ENCODE measurements around the gene SLC37A1.
A peak's percentile ranks its signal among the peaks of the same experiment; 100 is the strongest.

SLC37A1 gene

DNA sequence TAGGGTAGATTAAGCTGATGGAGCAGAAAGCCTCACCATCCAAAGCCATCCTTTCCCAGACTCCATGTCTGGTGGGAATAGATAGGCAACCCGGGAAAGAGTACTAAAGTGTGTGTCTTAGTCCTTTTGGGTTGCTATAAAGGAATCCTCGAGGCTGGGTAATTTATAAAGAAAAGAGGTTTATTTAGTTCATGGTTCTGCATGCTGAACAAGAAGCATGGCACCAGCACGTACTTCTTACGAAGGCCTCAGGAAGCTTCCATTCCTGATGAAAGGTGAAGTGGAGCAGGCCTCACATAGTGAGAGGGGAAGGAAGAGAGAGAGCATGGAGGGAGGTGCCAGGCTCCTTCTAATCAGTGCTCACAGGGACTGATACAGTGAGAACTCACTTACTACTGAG, 6.2 kb upstream of the SLC37A1 start:
- DNase-seq (ENCODE audit: low spot score), result no peak

DNA sequence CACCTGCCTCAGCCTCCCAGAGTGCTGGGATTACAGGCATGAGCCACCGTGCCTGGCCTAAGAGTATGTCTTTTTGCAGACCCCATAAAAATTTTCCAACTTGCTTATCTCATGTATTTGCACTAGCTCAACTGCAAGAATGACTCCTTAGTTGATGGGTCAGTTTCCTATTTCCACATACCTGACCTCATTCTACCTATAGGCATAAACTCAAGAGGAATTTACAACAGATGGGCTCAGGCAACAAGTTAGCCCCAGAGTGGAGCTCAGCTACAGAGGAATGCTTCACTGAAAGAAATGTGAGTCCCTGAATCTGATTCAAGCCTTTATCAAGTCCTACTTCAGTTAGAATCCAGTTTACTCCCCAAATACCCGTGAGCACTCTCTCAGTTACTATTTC, 5.3 kb upstream of the SLC37A1 start:
- no peak for DNase-seq (ENCODE audit: low spot score)

DNA sequence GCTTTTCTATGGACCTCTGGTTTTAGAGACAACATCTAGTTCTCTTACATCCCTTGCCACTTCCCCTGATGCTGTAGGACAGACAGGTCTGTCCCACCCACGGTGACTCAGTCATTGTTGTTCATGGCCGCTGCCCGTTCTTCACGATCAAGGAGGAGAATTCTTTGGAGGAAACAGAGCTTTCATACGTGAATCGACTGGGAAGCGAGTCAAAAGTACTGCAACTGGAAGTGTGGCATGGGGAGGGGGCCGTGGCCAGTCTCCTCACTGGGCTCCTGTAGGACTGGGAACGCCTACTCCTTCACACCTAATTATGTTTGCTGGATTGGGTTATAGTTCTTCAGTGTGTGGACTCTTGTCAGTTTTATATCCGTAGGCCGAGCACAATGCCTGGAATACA, 4.4 kb upstream of the SLC37A1 start:
- no peak for DNase-seq (ENCODE audit: low spot score)

DNA sequence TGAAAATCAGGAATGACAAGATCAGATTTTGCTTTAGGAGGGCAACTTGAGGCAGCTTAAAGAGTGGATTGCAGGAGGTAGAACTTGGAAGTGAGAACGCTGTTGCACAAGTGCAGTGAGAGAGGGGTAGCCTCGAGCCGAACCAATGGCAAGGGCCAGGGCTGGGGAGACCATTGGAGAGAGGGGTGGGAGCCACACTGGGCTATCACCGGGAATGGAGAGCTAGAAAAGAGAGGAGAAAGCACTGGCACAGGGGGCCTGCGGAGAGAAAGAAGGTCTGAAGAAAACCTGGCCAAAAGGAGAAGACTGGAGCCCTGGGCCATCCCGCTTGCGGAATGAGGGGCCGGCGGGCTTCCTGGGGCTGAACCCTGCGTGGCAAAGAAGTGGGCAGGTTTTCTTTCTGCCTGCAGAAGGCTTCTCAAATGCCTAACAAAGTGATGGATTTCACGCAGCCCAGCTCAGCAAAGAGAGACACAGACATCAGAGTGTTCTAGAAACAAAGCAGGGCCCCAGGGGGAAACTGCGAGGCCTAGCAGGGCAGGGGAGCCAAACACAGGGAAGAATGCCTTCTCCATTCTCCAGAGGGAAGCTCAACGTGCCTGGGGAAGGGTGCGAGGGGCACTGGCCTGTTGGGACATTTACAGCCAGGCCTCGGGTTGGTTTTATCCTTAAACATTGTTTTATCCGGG, 1.2 kb upstream of the SLC37A1 start:
- DNase-seq (ENCODE audit: low spot score), result no peak

DNA sequence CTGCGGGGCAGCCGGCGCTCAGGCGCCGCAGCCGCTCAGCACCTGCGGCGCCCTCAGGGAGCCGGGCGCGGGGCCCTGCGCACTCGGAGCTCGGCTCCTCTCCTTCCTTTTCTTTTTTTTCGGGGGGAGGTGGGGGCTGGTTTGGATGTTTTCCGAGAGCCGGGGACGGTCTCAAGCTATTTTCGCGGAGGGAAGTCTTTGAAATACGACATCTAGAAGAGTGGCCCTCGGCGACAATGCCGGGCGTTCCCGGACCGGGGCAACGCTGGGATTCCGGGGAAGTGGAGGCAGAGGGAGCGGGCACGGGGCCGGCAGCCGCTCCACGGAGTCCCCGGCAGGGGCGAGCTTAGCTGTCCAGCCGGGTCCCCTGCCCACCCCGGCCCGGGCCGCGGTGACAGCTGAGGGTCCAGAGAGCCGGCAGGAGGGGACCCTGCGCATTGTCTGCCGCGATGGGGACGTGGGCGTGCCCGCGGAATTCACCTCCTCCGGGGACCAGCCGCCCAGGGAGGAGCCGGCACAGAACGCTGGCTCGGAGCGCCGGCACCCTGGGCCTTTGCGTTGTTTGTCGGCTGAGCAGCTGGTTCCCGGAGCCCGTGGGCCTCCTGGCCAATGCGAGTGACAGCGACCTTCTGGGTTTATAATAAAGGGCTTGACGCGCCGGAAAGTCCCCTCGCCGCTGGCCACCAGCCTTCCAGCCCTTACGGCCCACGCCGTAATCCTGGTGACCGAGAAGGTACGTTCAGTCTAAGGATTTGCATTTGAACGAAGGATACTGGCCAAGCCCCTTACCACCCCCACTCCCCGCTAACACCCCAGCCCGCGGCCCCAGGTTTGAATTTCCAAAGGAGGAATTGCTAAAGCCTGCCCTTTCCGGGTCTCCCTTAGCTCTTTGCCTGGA, 582 bp downstream of the SLC37A1 start:
- peak; percentile 52 for DNase-seq (ENCODE audit: low spot score)

DNA sequence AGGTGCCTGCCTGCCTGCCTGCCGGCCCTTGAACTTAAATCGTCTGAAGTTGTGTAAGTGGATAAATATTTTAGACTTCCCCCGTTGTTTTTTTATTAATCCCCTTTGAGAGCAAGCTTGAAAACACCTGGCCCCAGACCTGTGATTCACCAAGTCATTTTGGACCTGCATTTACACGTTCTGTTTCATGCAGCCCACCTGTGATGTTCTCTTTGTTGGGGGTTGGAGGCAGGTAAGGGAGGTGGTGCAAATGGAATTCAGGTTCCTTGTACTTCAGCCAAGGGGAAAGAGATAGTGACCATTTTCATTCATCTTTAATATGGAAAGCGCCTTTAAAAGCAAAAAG, 1.2 kb downstream of the SLC37A1 start:
- DNase-seq (ENCODE audit: low spot score), result no peak

DNA sequence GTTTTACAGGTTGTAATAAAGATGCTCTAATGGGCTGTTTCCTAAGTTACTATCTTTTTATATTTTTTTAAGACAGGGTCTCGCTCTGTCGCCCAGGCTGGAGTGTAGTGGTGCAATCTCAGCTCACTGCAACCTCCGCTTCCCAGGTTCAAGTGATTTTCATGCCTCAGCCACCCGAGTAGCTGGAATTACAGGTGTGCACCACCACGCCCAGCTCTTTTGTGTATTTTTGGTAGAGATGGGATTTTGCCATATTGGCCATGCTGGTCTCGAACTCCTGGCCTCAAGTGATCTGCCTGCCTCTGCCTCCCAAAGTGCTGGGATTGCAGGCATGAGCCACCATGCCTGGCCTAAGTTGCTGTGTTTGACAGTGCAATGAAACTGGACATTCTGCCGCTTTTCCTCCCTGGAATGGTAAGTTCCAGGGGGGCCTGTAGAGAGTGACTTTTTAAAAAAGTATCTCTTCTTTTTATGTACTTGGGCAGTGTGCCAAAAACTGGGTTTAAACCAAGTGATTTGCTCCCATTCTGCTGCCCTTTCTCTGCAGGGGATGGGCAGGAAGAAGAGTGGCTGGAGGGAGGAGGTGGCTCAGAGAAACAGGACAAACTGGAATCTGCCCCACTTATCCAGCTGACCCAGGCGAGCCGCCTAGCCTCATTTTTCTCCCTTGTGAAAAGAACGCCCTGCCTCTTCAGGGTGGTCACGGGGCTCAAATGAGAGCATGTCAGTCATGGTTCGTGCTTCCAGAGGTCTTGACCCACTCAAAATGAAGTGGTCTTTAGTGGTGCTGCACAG, 2.3 kb downstream of the SLC37A1 start:
- peak; percentile 67 for DNase-seq (ENCODE audit: low spot score)

DNA sequence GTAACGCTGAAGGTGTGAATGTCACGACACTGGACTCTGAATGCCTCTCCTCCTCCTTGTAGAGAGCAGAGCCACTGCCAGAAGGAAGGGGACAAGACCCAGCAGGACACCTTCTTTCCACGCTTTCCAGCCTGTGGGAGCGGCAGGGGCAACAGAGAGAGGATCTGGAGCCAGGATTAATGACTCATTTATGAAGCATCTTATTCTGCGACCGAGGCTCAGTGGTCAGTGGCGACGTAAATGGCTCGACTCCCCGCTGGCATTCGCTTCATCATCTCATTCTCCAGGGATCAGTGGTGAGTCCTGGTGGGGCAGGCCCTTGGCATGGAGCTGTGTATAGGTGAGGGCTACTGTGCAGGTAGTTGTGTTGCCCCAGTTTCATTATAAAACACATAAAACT, 4.6 kb downstream of the SLC37A1 start:
- peak; percentile 91 for DNase-seq (ENCODE audit: low spot score)

DNA sequence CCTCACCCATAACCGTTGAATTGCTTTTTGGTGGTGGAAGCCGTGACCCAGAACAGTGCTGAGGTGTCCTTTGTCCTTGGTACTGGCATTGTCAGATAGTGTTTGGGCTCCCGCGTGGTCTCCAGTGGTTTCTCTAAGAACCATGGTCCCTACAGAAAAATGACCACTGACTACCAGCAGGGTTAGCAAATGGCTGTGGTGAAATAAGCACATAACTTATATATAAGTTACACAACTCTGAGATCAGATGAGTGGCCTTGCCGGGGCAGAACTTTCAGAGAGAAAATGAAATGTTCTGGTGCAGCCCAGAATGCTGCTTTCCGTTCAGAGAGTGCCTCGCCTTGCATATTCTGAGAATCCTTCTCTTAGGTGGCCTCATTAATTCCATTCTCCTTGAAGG, 5.0 kb downstream of the SLC37A1 start:
- no peak for DNase-seq (ENCODE audit: low spot score)

DNA sequence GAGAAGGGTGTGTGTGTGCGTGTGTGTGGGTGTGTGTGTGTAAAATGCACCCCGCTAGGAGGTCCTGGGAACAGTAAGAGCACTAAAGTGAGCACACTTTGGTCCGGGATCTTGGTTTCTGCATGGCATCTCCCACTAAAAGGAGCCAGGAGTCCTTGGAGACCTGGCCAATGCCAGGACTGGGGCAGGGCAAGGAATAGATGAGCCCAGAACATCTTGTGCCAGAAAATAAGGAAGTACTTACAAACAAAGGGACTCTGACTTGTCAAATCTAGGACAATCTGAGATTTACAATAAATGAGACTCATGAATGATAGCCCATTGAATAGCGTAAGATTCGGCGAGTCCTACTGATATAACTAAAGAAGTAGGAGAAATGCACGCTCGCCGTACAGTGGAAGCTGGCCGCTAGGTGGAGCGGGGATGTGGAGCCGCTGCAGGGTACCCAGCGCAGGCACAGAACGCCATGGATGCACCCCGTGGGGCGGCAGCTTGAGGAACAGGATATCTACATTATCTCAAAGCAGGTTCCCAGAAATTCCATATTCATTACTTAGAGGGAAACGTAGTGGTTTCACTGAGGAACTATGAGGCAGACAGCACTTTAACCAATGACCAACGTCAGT, 7.1 kb downstream of the SLC37A1 start:
- no peak for DNase-seq (ENCODE audit: low spot score)

DNA sequence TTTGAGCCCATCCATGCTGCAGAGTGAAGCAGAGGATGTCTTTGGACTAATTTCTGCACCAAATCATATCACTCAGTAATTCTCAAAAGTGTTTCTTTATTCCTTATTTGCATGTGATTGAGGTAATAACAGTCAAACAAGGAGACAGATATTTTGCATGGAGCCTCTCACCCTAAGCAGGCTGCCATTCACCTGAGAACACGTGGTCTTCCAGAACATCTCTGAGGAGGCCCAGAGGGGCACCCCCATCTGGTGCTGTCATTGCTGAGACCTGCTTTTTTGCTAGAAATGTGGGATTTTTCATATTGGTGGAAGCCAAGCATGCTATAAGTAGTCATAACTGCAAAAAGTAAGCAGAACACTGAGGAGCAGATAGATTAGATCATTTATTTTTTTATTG, 7.7 kb downstream of the SLC37A1 start:
- no peak for DNase-seq (ENCODE audit: low spot score)

DNA sequence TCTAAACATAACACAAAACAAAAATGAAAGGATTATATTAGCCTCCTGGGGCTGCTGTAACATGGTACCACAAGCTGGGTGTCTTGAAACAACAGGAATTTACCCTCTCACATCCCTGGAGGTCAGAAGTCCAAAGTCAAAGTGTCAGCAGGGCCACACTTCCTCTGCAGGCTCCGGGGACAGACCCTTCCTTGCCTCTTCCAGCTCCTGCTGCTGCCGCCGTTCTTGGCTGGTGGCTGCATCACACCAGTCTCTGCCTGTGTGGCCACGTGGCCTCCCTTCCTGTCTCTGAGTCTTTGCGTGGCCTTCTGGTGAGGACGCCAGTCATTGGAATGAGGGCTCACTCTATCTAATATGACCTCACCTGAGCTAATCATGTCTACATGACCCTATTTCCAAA, 8.2 kb downstream of the SLC37A1 start:
- DNase-seq (ENCODE audit: low spot score), result no peak

DNA sequence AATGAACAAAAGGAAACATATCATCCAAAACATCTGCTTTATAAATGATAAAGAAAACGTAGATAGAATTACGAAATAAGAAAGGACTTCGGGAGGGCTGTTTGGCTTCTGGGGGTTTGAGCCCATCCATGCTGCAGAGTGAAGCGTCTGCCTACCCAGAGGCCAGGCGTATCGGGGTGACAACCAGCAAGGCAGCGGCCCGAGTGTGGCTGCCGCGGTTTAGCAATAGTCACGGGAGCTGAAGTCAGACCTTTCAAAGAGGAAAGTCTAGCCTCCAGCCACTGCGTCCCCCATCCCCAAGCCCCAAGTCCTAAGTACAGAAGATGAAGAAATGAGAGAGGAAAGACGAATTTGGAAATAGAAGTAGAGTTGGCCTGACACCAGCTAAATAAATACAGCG, 8.6 kb downstream of the SLC37A1 start:
- DNase-seq (ENCODE audit: low spot score), result no peak

DNA sequence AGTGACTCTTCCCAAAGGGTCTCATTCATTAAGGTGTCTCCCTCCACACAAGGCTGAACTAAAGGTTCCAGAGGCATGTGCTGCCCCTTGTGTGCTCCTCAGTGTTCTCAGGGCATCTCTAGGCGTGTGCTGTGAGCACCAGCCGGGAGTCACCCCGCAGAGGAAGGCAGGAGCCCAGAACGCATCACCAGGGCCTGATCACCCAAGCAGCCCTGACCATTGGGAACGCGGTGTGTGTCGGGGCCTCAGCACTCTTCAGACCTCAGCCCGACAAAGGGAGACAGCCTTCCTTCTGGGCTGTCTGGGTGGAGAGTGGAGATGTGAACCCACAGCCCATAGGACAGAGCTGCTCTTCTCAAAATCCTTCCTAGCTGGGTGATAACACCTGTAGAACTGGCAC, 9.1 kb downstream of the SLC37A1 start:
- no peak for DNase-seq (ENCODE audit: low spot score)

DNA sequence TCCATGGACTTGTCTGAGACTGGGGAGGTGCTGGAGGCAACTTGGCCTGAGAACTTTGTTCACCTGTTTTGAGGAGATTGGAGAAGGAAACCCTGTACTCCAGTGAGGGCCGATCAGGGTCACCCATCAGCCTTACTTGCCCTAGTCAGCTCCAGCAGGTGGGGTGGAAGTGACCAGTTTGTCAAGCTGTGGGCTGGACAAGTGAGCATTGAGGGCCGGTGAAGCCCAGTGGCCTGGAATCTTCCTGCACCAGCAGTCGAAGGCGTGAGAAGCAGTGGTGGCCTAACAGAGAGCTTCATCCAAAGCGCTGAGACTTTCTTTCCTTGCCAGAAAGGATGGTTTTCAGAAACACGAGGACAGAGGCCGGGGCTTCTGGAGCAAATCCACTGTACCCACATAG, 9.6 kb downstream of the SLC37A1 start:
- DNase-seq (ENCODE audit: low spot score), result no peak

DNA sequence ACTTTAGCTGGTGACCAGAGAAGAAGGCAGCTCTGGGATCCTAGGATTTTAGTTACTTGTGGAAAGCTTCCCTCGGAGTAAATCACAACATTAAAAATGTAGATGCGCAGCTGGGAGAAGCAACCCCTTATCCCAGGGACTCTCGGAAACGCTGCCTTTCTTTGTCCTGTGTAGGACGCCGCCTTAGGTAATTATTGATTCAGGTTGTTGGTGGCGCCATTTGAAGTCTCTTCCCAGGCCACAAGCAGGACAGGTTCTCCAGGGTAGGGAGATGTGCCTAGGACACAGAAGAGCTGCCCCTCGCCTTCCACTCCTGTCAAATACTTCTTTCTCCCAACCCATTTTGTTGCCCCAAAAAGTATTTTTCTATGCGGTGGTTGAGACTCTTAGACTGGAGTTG, 10.3 kb downstream of the SLC37A1 start:
- DNase-seq (ENCODE audit: low spot score), result no peak

DNA sequence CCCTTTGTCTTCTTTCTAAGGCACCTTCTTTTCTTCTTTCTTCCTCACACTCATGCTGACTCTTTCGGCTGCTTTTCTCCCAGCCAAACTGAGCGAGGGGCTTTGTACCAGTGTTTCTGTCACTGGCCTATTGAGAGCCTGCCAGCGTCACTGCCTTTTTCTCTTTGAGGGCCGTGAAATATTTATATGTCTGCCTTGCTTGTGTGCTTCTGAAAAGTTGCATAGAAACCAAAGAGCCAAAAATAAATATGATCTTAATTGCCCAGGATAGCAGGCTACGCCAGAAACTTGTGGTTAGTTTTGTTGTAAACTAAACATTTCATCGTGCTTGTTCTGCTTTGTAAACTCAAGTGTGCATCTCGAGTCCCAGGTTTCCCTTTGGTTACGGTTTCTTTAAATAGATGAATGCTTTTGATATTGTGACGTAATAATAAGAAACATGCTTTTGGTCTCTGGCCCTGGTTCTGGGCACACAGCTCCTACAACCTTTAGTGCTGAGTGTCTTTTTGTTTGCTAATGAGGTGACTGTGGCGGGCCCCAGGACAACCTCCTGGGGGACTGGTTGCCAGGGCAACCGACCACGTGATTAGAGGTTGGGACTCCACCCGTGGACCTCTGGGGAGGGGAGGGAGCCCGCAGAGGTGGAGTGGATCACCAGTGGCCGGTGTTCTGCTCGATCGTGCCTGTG, 10.8 kb downstream of the SLC37A1 start:
- DNase-seq (ENCODE audit: low spot score), result no peak

DNA sequence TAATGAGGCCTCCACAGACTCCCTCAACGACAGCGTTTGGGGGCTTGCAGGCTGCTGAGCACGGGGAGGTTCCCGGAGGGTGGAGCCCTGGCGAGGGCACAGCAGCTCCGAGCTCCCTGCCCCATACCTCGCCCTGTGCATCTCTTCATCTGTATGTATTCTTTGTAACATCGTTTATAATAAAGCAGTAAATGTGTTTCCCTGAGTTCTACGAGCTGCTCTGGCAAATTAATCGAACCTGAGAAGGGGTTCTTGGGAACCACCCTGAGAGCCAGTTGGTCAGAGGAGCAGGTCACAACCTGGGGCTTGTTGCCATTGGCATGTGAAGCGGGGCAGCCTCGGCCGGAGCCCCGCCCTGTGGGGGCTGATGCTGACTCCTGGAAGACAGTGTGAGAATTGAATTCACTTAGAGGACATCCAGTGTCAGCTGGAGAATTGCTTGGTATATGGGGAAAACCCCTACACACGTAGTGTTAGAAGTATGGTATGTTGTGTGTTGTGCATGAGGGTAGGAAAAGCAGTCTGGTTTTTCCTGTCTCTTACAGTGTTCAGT, 11.5 kb downstream of the SLC37A1 start:
- DNase-seq (ENCODE audit: low spot score), result no peak

DNA sequence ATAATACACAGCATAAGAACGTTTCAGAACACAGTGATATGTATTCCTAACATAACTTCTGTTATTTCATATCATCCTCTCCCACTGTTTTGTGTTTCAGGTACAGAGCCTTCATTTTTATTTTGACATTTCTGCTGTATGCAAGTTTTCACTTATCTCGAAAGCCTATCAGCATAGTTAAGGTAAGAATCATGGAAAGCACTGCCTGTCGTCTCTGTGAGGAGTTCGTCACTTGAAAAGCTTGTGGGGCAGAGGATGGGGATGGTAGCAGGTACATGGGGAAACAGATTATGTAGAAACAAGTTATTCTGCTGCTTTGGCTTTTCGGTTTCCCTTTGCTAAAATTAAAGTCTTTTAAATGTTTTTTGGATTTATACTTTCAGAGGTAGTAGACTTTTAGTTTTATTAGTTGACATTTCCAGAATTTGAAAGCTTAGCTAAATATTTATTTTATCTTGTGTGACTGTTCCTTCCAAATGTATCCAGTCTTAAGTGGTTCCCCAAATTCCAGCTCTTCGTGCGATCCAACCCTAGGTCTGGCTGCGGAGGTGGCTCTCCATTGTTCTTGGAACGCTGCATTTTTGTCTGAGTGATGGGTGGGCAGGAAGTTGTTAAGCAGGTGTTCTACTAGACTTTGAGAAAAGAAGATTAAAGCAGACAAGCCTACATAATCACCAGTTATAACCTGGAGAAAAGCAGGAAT, 12.2 kb downstream of the SLC37A1 start:
- DNase-seq (ENCODE audit: low spot score), result no peak

DNA sequence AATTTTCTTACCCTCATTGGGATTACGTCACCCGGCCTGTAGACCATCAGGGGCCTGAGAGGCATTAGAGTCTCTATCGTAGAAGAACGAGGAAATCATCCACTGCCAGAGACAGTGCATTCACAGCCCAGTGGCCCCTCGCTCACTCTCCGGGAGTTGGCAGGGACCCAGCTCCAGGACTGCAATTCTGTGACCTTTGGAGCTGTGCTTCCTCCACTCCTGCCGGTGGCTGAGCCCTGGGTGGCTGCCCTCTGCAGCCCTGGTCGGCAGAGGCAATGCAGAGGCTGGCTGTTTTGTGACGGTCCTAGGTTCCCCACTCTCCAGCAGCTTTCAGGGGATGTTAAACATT, 12.7 kb downstream of the SLC37A1 start:
- no peak for DNase-seq (ENCODE audit: low spot score)

DNA sequence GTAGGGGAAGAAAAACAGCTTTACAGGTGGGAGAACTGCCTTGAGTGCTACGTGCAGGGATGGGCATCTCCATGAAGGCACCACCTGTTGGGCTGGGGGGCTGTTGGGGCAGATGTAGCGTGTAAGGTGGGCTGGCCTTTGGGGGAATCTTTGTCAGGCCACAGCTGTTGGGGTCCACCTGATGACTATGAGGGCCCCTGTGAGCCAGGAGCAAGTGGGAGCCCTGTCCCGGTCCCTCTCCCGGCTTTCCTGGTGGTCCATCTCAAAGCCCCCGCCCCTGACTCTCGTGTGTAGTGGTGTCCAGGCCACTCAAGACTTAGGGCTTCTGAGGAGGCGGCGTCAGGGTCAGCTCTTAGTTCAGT, 13.5 kb downstream of the SLC37A1 start:
- DNase-seq (ENCODE audit: low spot score), result no peak
